Activated CD4-positive, CD25-positive, alpha-beta regulatory T cell treated with anti-CD3 and anti-CD28 coated beads, Interleukin-2, amount 50 U/mL, for 24 hours (primary cell): ENCODE data around the gene DHX57.

Experiments used
- ATAC-seq, 2 donors: fragments of 150-1000 bp; cut with Tn5 transposase; one replicate each; pipeline ENCODE4 v1.10.0; 2021; ENCODE audit warnings: mild to moderate bottlenecking in 1 of 2, moderate library complexity in 1 of 2

The DHX57 gene

GRCh38 chr2:38875576-38876367, at the start of gene DHX57, which contains the start of gene MORN2:
Gene DHX57 (minus strand): TSS chr2:38875934. CDS start chr2:38868405, 7,529 bp downstream.
Gene MORN2 (plus strand): TSS chr2:38875976.
- peak; percentile 99 for ATAC-seq

- no peak for ATAC-seq
Observed at GRCh38 chr2:38922902-38923301, 47.2 kb upstream of the DHX57 start.

DNA sequence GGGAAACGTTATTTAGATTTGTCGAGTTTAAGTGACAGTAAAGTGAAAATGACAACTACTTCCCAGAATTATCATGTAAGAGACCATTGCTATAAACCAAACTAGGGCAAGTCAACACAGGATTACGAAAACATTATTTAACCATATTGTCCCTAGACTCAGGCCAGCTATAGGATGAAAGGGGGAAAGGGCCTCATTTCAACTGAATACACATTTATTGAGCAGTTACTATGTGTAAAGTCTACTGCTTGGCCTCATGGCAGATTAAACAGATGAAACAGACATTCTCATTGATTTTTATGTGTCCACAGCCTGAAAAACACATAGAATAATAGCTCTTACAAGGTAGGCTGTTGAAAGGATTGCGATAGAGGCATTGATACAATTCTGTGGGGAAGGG, 46.7 kb upstream of the DHX57 start:
- ATAC-seq = no peak

- ATAC-seq = no peak
Observed at GRCh38 chr2:38912619-38913018, 36.9 kb upstream of the DHX57 start.

DNA sequence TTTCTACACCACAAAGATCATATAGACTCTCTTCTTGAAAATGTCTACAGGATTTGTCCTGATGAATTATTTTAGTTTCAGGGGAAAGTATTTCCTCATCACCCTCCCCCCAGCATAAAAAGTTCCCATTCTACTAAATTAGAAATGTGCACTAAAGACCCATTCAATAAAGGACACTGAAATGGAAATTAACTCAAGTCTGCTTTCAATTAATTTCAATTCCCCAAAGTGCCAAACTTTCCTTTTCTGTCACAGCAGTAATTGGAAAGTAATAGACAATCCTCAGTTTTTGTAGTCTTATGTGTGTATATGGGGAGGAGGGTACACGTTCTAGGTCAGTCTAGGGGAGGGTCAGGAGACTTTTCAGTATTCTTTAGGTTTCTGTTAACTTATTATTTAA, 35.5 kb upstream of the DHX57 start:
- ATAC-seq = no peak

DNA sequence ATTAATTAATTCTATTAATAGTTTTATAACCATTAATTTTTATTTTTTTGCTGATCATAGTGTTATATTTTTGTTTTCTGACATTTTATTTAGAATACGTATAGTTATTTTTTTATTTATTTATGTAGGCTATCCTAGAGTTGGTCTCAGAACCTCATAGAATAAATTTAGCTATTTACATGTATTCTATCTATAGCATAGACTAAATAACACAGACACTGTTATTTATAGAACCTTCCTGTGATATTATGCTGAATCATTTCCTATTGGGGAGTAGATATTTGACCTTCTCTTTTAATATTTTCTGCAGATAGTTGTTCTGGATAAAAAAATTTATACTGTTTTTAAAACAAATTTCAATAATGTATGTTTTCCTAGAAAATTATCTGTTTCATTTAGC, 34.1 kb upstream of the DHX57 start:
- ATAC-seq = no peak

DNA sequence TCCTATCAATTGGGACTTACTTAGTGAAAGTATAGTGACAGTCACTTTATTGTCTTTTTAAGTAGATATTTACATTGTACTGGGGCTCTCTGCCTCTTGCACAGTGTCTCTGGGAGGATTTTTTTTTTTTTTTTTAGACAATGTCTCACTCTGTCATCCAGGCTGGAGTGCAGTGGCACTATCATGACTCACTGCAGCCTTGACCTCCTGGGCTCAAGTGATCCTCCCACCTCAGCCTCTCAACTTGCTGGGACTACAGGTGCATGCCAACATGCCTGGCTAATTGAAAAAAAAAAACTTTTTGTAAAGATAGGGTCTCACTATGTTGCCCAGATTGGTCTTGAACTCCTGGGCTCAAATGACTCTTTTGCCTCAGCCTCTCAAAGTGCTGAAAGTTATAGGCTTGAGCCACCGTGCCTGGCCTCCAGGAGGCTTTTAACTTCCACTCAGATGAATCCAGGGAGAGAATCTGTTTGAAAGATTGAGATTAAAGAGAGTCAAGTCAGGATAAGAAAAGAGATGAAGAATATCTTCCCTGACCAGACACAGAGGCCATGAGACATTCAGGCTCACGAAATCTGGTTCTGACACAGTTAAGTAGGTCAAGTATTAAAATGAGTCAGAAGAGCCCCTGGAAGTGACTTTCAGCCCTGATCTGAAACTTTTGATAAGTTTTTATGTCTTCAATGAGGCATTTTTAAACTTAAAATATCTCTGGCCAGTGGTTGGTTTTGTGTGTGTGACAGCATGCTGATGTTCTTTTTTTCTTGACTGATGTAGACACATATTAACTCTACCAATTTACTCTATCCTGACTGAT, 32.2 kb upstream of the DHX57 start:
- ATAC-seq = peak; percentile 77 to 85

GRCh38 chr2:38907242-38907641, 31.5 kb upstream of the DHX57 start:
- ATAC-seq = no peak

- no peak for ATAC-seq
Observed at GRCh38 chr2:38905251-38905650, 29.5 kb upstream of the DHX57 start.

DNA sequence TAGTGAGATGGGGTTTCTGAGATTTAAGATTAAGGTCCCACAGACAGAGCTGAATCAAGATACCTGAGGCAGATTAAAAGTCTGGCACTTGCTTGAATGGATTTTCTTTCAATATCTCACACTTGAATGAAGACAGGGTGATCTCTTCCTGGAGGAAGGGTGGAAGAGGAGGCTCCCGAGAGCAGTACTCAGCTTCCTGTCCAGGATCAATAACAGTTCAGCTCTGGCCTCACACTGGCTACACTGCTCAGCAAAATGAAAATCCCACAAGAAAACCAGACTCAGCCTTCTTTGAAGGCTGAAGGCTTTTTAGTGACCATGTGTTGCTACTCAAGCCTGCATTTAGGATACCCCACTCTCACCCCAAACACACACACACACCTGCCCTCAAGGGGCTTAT, 25.0 kb upstream of the DHX57 start:
- ATAC-seq = no peak

DNA sequence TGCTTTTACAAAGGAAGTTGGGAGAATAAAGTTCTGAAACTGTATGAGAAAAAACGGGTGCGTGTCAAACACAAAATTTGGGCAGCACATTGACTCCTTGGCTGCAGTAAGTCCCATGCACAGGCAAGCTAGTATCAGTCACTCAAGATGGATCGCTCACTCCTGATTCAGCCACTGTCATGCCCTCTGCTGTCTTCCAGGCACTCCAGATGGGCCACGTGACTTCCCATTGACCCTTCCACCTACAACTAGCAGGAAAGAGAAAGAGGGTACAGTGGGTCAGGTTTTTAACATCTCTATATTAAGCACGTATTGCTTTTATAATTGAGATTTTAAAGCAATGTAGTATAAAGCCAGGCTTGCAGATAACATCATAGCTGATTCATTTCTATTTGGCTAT, 22.5 kb upstream of the DHX57 start:
- ATAC-seq = no peak

DNA sequence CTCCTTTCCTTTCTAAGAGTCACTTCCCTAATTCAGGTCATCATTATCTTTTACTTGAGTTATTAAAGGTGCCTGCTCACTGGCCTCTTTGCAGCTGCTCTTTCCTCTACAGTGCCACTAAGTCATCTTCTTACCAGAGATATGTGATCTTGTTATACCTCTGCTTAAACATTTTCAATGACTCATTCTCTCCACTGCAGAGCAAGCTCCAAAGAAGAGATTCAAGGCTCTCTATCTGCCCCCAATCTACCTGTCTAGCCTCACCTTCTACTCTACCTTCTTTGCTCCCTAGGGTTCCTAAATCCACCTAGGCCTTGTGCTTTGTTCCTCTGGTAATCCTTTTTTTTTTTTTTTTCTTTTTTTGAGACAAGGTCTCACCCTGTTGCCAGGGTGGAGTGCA, 17.1 kb upstream of the DHX57 start:
- ATAC-seq = peak; percentile 53 to 55

- ATAC-seq = no peak
Observed at GRCh38 chr2:38889575-38889974, 13.8 kb upstream of the DHX57 start, which contains the start of gene ARHGEF33. Gene ARHGEF33 (plus strand): TSS chr2:38889875. CDS start chr2:38919448, 29,573 bp downstream.

DNA sequence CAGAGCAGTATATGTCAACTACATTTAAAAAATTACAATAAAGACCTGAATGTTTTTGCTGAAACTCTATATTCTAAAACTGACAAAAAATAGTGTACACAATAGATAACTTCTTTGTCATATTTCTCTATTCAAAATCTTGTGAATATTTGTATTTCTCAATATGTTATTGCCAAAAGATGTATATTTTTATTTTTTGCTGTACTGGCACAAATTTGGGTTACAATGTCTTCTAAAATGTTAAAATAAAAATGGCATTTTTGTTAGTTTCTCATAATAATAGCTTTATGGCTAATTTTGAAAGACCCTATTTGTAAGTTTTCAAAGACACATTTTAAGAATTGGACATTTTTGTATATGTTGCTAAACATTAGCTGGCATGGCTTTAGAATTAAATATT, 13.3 kb upstream of the DHX57 start:
- no peak for ATAC-seq

GRCh38 chr2:38887902-38888554, 12.3 kb upstream of the DHX57 start:
- no peak for ATAC-seq

GRCh38 chr2:38887347-38887746, 11.6 kb upstream of the DHX57 start:
- ATAC-seq = no peak

DNA sequence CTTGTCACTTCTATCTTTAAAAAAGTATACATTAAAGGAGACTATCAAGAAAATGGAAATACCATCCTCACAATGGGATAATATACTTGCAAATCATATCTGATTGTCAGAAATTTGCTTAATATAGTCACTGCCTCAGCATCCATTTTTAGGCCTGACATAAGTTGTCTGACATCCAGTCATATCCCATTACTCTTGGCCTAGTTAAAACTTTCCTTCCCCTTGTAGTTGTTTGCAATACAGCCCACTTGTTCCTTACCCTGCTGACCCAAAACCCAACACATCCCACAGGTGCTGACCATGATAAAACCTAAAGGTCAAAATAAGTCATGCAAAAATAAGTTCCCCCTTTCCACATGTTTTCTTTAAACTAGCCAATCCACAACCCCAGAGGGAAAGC, 10.3 kb upstream of the DHX57 start:
- no peak for ATAC-seq

DNA sequence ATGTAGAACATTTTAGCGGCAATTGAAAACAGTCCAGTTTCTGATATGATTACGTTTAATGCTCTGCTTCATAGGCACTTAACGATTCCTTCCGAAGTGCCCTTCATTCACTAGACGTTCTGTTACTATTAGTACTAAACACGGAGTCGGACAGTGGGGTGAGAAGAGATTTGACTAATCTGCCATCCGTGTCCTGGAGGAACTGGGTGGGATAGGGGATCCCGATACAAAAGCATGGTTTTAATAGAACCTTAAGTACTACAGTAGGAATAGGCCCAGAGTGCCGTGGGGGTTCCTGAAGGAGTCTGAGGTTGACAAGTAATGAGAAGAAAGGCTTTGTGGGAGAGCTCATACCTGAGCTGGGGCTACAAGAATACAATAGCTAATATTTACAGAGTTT, 673 bp upstream of the DHX57 start:
- no peak for ATAC-seq

- ATAC-seq = no peak
Observed at GRCh38 chr2:38875227-38875575, 533 bp downstream of the DHX57 start.

- ATAC-seq = no peak
Observed at GRCh38 chr2:38873763-38874162, 2.0 kb downstream of the DHX57 start.

GRCh38 chr2:38871432-38871831, 4.3 kb downstream of the DHX57 start:
- no peak for ATAC-seq

DNA sequence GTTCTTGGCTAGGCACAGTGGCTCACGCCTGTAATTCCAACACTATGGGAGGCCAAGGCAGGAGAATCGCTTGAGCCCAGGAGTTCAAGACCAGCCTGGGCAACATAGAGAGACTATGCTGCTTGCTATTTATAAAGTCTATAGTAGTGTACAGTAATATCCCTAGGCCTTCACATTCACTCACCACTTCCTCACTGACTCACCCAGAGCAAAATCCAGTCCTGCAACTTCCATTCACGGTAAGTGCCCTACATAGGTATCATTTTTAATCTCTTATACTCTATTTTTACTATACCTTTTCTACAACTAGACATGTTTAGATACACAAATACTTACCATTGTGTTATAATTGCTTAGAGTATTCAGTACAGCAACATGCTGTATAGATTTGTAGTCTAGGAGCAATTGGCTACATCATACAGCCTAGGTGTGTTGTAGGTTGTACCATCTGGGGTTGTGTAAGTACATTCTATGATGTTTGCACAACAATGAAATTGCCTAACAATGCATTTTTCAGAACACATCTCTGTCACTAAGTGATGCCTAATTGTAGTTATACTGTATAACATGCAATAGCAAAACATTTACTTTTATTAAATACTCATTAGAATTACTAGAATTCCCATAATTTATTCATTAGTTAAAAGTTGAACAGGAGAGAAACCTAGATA, 8.8 kb downstream of the DHX57 start:
- peak; percentile 32 to 57 for ATAC-seq
